Choroid plexus epithelial cell (primary cell): ENCODE results near the gene TCF4.

ENCODE experiments used
- DNase-seq: peaks from one replicate; pipeline ENCODE4 v3.0.0-alpha.2; 2010; ENCODE audit warnings: low read depth
- H3K4me3 ChIP-seq: 2 replicates; pipeline ENCODE4 v1.5.1; 2011; ENCODE audit warnings: low read depth, mild to moderate bottlenecking, control low read depth, low read length, moderate library complexity
- CTCF ChIP-seq: conservative IDR thresholded peaks from 2 replicates; pipeline ENCODE4 v1.5.1; 2011; ENCODE audit warnings: low read depth, mild to moderate bottlenecking, control low read depth, inconsistent platforms, low read length, moderate library complexity

The TCF4 gene

GRCh38 chr18:55576001-55576400 is 12.0 kb downstream of the TCF4 start:
- TF ChIP-seq CTCF: no peak
- no peak for DNase-seq
- H3K4me3 ChIP-seq: no peak overlapping the region

- DNase-seq: no peak
- no peak for TF ChIP-seq CTCF
- H3K4me3 ChIP-seq: no peak overlapping the region
Measured at GRCh38 chr18:55575066-55575465, 12.9 kb downstream of the TCF4 start.

- no peak for TF ChIP-seq CTCF
- no peak for DNase-seq
Measured at GRCh38 chr18:55573386-55573785, 14.6 kb downstream of the TCF4 start.

GRCh38 chr18:55570966-55571365 is 17.0 kb downstream of the TCF4 start:
- no peak for TF ChIP-seq CTCF
- no peak for DNase-seq
- no peak overlapping the region for H3K4me3 ChIP-seq

More at GRCh38 chr18:55573386-55573785, 14.6 kb downstream of the TCF4 start:
- no peak overlapping the region for H3K4me3 ChIP-seq

DNA sequence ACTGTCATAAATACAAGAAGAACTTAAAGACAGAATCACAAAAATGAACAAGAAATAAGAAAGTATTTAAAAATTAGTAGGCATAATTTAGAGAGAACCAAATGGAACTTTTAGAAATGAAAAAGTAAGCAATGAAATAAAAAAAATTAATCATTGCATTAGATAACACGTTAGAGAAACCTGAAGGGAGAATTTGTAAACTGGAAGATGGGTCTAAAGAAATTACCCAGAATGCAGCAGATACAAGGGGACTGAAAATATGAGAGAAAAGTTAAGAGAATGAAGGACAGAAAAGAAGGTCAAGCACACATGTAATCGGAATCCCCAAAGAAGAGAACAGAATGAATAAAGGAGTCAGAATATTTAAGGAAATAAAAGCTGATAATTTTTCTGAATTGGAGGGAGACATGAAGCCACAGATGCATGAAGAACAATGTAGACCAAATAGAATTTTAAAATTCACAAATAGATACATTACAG is 21.5 kb downstream of the TCF4 start:
- H3K4me3 ChIP-seq: no peak overlapping the region
- no peak for DNase-seq
- TF ChIP-seq CTCF: no peak

GRCh38 chr18:55559739-55560138 is 28.3 kb downstream of the TCF4 start:
- H3K4me3 ChIP-seq: no peak overlapping the region
- no peak for DNase-seq
- no peak for TF ChIP-seq CTCF

DNA sequence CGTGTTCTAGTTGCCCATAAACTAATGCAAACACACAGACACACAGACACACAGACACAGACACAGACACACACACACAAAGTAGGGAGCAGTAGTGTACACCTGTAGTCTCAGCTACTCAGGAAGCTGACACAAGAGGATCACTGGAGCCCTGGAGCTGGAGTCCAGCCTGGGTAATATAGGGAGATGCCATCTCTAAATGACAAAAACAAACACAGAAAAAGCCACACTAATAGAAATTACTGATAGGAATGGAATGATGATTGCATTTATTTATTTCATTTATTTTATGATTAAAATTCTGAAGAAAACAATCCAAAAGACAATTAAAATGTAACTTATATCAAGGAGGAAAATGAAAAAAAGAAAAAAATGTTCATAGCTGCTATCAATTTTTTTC is 30.8 kb downstream of the TCF4 start:
- DNase-seq: no peak
- H3K4me3 ChIP-seq: no peak overlapping the region
- no peak for TF ChIP-seq CTCF
